CD4-positive, alpha-beta T cell (primary cell): ENCODE measurements around the gene OTULIN. TPM values are rescaled to one million over a fixed set of nuclear protein-coding genes. Genes with fewer than 3 reads are reported as not detected.
A peak's percentile ranks its signal among the peaks of the same experiment; 100 is the strongest.

Source experiments
- ATAC-seq: fragments of 200-7000 bp; cut with Tn5 transposase; one replicate; pipeline ENCODE4 v1.10.0; 2022; ENCODE audit warnings: mild to moderate bottlenecking; ENCODE audit not compliant: poor library complexity
- CTCF ChIA-PET: fragments of 350-600 bp; sonication (Branson Sonifier 250); formaldehyde crosslinking; loops from one replicate; lab custom pipeline; 2021; ENCODE audit warnings: antibody characterized with exemption, inconsistent platforms; lab: Charles Lee
- POLR2A ChIA-PET: fragments of 350-600 bp; sonication (Branson Sonifier 250); formaldehyde crosslinking; loops from one replicate; lab custom pipeline; 2021; ENCODE audit warnings: antibody characterized with exemption, inconsistent platforms; lab: Charles Lee
- DNase-seq, 14 experiments: peaks; one replicate each; pipeline ENCODE4 v3.0.0-alpha.2; 2013 to 2020; ENCODE audit warnings: mixed read lengths in 2 of 14
- H3K27ac ChIP-seq, 2 donors: one replicate each; pipeline versions ENCODE4 v1.5.1 to v1.7.0; 2013; ENCODE audit warnings: low read length in 2 of 2, low read depth in 1 of 2, mild to moderate bottlenecking in 1 of 2
- H3K27me3 ChIP-seq, 2 experiments: 1 replicate in 1 of 2; 2 replicates in 1 of 2; pipeline versions ENCODE4 v1.6.1 to v1.7.0; 2013; ENCODE audit warnings: low read length in 2 of 2, control low read depth in 1 of 2, mild to moderate bottlenecking in 1 of 2, moderate library complexity in 1 of 2; ENCODE audit not compliant: insufficient read depth in 2 of 2, control insufficient read depth in 1 of 2
- H3K36me3 ChIP-seq: one replicate; pipeline ENCODE4 v1.6.1; 2013; ENCODE audit warnings: low read length, control low read depth; ENCODE audit not compliant: insufficient read depth
- H3K4me1 ChIP-seq: one replicate; pipeline ENCODE4 v1.6.1; 2013; ENCODE audit warnings: low read length, control low read depth; ENCODE audit not compliant: insufficient read depth
- H3K4me3 ChIP-seq: one replicate; pipeline ENCODE4 v1.5.1; 2013; ENCODE audit warnings: mild to moderate bottlenecking, low read length, moderate library complexity
- H3K9me3 ChIP-seq, 2 experiments: 1 replicate in 1 of 2; 2 replicates in 1 of 2; pipeline versions ENCODE4 v1.6.1 to v1.7.0; 2013; ENCODE audit warnings: low read length in 2 of 2, mild to moderate bottlenecking in 2 of 2, control low read depth in 1 of 2, moderate library complexity in 1 of 2; ENCODE audit not compliant: control insufficient read depth in 1 of 2, insufficient read depth in 1 of 2
- H3K27ac Mint-ChIP-seq: one replicate; pipeline ENCODE4 v1.8.0; 2020; ENCODE audit warnings: mixed read lengths
- H3K27me3 Mint-ChIP-seq: one replicate; pipeline ENCODE4 v1.8.0; 2021; ENCODE audit warnings: mixed read lengths
- H3K36me3 Mint-ChIP-seq: one replicate; pipeline ENCODE4 v1.8.0; 2021; ENCODE audit warnings: low read depth, mixed read lengths
- H3K4me1 Mint-ChIP-seq: one replicate; pipeline ENCODE4 v1.8.0; 2021; ENCODE audit warnings: low read depth, mixed read lengths
- H3K4me3 Mint-ChIP-seq: one replicate; pipeline ENCODE4 v1.8.0; 2020; ENCODE audit warnings: mild to moderate bottlenecking, mixed read lengths
- H3K9me3 Mint-ChIP-seq: one replicate; pipeline ENCODE4 v1.8.0; 2020; ENCODE audit warnings: mixed read lengths
- intact Hi-C, 2 experiments: fragments of 100-400 bp; cut with DNase I in 1 of 2; cut with micrococcal nuclease in 1 of 2; formaldehyde crosslinking; loops; one replicate each; pipeline versions ENCODE4 v1.15.1 to v1.9.0; 2023 to 2025; cut with DNase I, micrococcal nuclease
- total RNA-seq, 174 experiments: library from RNA in 2 of 174; stranded (reverse) in 2 of 174; gene quantifications; one replicate each; pipeline ENCODE4 v1.2.3 and lab custom pipeline; 2021 to 2026
- TF ChIP-seq, protein P1 (sequence below): fragments of 200-600 bp; IDR thresholded peaks from one replicate; pipeline ENCODE4 v1.8.0; 2022; ENCODE audit warnings: antibody characterized with exemption, mild to moderate bottlenecking

Gene OTULIN
- total RNA-seq, 2 experiments from 2014 or later: 69.4 to 77.0 TPM

DNA sequence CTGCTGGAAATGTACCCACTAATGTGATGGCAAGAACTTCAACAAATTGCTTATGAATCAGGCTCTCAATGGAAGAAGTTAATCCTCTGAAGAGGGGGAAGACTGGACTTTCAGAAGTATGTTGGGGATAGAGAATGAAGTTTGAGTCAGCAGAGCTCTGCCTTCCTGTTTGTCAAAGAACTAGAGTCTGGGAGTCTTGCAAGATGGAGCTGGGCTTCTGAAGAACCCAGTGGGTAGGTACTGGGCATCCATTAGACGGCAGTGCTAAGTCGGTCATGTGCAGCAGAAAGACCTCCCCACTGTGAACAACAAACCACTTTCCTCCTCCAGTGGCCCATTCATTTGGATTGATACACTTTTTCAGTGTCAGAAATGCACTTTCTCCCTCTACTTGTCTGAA is 34.6 kb downstream of the OTULIN start:
- ATAC-seq: no peak
- Histone ChIP-seq H3K27me3 (no peaks in the 10 kb centered on the region), H3K36me3 (peaks cover 57% of the 10 kb centered on the region), H3K9me3 (no peaks in the 10 kb centered on the region), H3K4me1 (peaks cover 35% of the 10 kb centered on the region), H3K27ac (no peak overlapping the region), H3K4me3 (no peak overlapping the region)
- H3K27me3 Mint-ChIP-seq: no peaks in the 10 kb centered on the region
- intact Hi-C loops: no loop called here
- H3K36me3 Mint-ChIP-seq: peaks cover 90% of the 10 kb centered on the region
- no peak overlapping the region for H3K4me3 Mint-ChIP-seq
- TF ChIP-seq, protein P1, sequence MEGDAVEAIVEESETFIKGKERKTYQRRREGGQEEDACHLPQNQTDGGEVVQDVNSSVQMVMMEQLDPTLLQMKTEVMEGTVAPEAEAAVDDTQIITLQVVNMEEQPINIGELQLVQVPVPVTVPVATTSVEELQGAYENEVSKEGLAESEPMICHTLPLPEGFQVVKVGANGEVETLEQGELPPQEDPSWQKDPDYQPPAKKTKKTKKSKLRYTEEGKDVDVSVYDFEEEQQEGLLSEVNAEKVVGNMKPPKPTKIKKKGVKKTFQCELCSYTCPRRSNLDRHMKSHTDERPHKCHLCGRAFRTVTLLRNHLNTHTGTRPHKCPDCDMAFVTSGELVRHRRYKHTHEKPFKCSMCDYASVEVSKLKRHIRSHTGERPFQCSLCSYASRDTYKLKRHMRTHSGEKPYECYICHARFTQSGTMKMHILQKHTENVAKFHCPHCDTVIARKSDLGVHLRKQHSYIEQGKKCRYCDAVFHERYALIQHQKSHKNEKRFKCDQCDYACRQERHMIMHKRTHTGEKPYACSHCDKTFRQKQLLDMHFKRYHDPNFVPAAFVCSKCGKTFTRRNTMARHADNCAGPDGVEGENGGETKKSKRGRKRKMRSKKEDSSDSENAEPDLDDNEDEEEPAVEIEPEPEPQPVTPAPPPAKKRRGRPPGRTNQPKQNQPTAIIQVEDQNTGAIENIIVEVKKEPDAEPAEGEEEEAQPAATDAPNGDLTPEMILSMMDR: no peak
- peak overlapping the region; percentile 8 for H3K27ac Mint-ChIP-seq
- DNase-seq: no peak
- POLR2A ChIA-PET: interaction anchor here (2.0 kb wide), 1 partner anchor 14 kb away, joined by 8 read pairs; no protein-coding TSS in a partner anchor
- peaks cover 71% of the 10 kb centered on the region for H3K4me1 Mint-ChIP-seq
- no peaks in the 10 kb centered on the region for H3K9me3 Mint-ChIP-seq
- CTCF ChIA-PET: no interaction called here

DNA sequence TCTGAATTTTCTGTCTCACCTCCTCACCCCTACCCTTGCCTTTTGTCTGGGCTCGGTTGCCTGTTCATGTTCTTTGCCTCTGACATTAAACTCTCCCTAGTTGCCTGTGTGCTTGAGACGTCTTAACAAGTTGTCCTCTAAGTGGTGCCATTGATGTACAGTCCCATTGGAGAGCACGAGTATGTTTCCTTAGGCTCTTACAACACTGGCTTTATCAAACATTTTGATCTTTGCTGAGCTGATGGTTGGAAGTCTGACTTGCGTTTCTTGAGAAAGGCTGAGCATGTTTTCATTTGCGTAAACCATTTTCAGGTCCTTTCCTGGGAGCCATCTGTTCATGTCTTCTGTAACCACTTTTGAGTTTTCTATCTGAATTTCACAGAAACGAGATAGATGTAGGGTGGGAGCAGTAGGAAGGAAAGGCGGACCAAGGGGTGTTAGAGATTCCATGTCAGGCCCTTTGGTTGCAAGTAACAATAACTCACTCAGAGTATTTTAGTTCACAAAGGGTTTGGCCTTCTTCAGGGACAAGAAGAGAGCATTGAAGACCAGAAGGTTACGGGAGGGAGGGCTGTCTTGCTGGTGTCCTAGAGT is 35.4 kb downstream of the OTULIN start:
- ATAC-seq (no peak), DNase-seq (no peak)
- peaks cover 78% of the 10 kb centered on the region for H3K4me1 Mint-ChIP-seq
- no peak overlapping the region for H3K27ac ChIP-seq
- no peaks in the 10 kb centered on the region for H3K27me3 ChIP-seq
- TF ChIP-seq, protein P1: no peak
- intact Hi-C loops: no loop called here
- peaks cover 88% of the 10 kb centered on the region for H3K36me3 Mint-ChIP-seq
- H3K9me3 ChIP-seq: no peaks in the 10 kb centered on the region
- no peak overlapping the region for H3K4me3 ChIP-seq
- ChIA-PET POLR2A (interaction anchor here (2.0 kb wide), 1 partner anchor 14 kb away, joined by 8 read pairs; no protein-coding TSS in a partner anchor), CTCF (no interaction called here)
- peaks cover 50% of the 10 kb centered on the region for H3K36me3 ChIP-seq
- no peaks in the 10 kb centered on the region for H3K27me3 Mint-ChIP-seq
- no peaks in the 10 kb centered on the region for H3K9me3 Mint-ChIP-seq
- H3K4me3 Mint-ChIP-seq: no peak overlapping the region
- peaks cover 39% of the 10 kb centered on the region for H3K4me1 ChIP-seq
- peak overlapping the region; percentile 8 for H3K27ac Mint-ChIP-seq

DNA sequence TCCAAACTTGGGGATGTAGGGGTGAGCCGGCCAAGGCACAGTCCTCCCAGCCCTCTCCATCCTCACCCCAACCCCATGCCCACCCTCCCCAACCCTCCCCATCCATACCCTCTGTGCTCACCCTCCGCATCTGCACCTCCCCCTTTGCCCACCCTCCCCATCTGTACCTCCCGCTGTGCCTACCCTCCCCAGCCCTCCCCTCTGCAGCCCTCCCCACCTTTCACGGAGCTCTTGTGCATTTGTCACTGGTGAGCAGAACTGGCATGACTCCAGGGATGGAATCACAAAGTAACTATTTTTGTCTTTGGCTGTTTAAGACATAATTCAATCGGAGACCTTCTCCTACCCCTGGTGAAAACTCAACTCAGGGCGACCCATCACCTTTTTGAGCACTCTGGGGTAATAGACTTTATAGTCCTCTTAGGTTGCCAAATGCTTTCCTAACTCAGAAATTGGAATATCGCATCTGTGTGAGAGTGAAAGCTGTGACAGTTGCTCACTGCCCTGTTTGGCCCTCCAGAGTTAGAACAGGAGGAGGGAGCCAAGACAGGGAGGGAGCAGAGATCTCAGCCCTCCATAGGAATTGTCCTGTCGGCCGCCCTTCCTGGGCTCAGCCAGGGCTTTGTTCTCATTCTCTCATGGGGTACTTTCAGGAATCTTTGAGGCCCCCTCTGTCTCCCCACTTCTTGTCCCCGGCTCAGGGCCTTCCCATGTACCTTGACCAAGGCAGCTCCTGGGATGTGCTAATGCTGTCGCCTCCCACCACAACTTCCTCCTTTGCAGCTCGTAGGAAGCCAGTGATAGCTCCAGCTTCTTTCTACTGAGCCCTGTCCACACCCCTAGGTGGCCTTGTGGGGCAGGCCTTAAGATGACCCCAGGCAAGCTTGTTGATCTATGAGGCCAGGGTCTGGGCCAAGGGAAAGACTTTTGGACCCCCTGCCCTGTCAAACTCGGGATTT is 36.2 kb downstream of the OTULIN start:
- no peak overlapping the region for H3K4me3 Mint-ChIP-seq
- peaks cover 82% of the 10 kb centered on the region for H3K4me1 Mint-ChIP-seq
- ChIA-PET CTCF (interaction anchor here (4.0 kb wide), 1 partner anchor 15 kb away, joined by 16 read pairs; no protein-coding TSS in a partner anchor), POLR2A (no interaction called here)
- Histone ChIP-seq H3K36me3 (peaks cover 43% of the 10 kb centered on the region), H3K4me3 (no peak overlapping the region), H3K27ac (peak overlapping the region in 1 of 2 donors; percentile 37), H3K4me1 (peaks cover 48% of the 10 kb centered on the region), H3K27me3 (no peaks in the 10 kb centered on the region), H3K9me3 (no peaks in the 10 kb centered on the region)
- no peak for ATAC-seq
- TF ChIP-seq, protein P1: no peak
- H3K27ac Mint-ChIP-seq: peak overlapping the region; percentile 96
- DNase-seq: no peak
- peaks cover 80% of the 10 kb centered on the region for H3K36me3 Mint-ChIP-seq
- H3K9me3 Mint-ChIP-seq: no peaks in the 10 kb centered on the region
- H3K27me3 Mint-ChIP-seq: no peaks in the 10 kb centered on the region
- intact Hi-C loops: no loop called here
